CMK (cell line): ENCODE measurements around the gene PLK3.
"Not testable (repeated sequence)": the region's sequence is repeated elsewhere in the genome, so short reads cannot be mapped to it uniquely, and the experiment has no call there.

Source experiments
- DNase-seq: peaks from one replicate; pipeline ENCODE4 v3.0.0-alpha.2; 2010; ENCODE audit warnings: low read depth

PLK3 gene

GRCh38 chr1:44787506-44787905 is 12.7 kb upstream of the PLK3 start:
- DNase-seq = no peak

DNA sequence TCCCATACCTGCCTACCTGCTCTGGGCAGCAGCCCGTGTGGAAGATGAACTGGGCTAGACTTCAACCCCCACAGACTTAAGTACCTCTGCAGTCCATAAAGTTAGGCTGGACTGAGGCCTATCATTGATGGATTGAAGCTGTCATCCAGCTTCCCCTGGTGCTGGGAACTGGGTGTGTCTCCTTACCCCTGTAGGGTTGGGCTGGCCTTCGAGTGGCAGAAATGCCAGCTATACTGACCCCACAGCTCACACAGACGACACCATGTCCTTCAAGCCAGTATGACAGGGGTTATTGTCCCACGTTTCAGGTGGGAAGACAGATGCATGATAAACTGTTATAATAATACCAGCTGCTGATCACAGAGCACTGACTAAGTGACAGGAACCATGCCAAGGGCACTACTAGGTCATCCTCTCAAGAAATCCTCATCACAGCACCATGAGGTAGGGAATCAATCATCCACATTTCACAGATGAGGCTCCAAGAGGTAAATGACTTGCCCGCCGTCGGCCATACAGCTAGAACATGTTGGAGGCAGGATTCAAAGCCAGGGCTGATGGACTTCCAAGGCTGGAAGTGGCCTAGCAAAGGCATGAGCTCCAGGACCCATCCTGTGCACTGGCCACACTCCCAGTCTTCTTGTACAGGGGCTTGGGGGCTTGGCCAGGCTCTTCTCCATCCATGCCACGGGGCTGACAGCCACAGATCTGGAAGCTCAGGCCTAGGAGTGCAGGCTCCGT is 11.9 kb upstream of the PLK3 start, which contains the start of gene BEST4:
BEST4 (minus strand) TSS at position 51 of the 741 bp plus-strand sequence. CDS start 465 bp downstream, outside the sequence.
- no peak for DNase-seq

GRCh38 chr1:44790968-44791801 is 9.0 kb upstream of the PLK3 start:
- no peak for DNase-seq

- no peak for DNase-seq
Observed at GRCh38 chr1:44792736-44793502, 7.3 kb upstream of the PLK3 start.

- DNase-seq = not testable (repeated sequence)
Observed at GRCh38 chr1:44797886-44798285, 2.3 kb upstream of the PLK3 start.

DNA sequence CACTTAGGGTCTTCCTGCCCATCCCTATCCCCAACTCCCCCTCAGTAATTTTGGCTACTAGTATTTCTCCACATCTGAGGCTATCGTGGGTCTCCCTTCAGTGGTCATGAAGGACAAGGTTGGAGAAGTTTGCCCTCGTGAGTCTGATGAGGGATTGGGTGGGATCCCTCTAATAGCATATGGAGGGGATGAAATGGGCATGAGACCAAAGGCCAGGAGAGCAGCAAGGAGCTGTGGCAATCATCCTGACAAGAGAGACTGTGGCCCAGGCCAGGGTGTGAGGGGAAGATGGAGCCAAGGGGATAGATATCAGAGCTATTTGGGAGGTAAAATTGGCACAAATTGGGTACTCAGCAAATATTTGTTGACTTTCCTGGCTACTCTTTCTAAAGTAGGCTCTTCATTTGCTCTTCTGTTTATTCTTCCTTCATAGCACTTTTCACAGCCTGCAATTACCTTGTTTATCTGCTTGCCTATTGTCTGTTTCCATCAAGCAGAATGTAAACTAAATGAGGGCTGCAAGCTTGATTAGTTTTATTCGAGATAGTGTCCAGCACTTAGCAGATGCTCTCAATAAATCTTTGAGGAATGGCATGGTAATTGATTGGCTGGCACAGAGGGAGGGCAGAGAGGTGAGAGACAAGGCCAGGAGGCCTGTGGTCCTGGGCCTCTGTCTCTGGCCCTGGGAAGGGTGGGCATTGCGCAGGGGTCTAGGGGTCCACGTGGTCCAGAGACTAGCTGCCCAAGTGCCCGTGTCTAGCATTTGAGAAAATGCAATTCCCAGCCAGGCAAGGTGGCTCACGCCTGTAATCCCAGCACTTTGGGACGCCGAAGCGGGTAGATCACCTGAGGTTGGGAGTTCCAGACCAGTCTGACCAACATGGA is 1.5 kb upstream of the PLK3 start:
- no peak for DNase-seq

DNA sequence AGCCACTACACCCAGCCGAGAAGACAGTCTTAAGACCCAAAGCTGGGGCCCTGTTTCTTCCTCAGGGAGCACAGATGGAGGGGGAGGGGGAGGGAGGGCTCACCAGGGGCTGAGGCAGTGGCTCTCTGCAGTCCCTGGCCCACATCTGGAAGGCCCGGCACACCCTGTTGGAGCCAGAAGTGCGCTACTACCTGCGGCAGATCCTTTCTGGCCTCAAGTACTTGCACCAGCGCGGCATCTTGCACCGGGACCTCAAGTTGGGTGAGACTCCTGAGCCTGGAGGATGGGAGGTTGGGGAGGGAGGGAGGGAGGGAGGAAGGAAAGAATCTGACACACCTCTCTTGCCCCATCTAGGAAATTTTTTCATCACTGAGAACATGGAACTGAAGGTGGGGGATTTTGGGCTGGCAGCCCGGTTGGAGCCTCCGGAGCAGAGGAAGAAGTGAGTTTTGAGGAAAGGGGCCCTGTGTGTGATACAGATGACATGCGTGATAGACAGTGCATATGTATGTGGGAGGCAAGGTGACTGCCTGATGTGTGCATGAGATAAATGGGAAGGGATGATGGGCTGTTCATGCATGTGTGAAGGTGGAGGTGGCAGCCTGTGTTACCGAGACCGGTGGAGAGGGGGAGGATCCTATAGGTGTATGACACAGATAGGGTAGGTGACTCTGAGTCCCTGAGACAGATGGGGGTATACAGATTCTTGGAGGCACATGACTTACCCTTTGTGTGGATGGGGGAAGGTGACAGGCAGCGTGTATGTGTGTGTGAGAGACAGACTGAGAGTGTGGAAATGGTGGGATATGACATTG is 1.5 kb downstream of the PLK3 start:
- no peak for DNase-seq

GRCh38 chr1:44802306-44803061 is 2.3 kb downstream of the PLK3 start:
- peak; percentile 69 for DNase-seq

GRCh38 chr1:44803062-44803311 is 2.8 kb downstream of the PLK3 start:
- no peak for DNase-seq

DNA sequence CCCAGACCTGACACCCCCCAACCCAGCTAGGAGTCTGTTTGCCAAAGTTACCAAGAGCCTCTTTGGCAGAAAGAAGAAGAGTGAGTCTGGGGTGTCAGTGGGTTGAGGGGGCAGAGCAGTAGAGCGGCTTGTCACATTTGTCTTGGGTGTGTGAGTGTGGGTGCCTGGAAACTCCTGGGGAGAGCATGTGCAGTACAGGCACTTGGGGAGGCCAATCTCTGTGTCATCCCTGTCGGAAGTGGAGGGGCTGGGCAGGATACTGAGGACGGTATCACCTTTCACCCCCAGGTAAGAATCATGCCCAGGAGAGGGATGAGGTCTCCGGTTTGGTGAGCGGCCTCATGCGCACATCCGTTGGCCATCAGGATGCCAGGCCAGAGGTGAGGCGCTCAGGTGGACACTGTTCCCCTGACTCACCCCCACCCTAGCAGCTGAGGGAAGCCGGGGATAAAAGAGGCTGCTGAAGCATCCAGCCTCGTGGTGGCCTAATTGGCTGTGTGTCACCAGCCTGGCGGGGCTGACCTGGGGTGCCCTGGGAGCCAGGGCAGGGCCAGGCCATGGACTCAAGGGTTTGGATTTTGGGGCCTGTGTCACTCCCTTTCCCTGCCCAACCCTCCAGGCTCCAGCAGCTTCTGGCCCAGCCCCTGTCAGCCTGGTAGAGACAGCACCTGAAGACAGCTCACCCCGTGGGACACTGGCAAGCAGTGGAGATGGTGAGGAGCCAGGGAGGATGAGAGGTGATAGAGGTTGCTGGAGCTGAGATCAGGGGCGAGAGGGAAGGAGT is 3.3 kb downstream of the PLK3 start:
- DNase-seq = no peak

DNA sequence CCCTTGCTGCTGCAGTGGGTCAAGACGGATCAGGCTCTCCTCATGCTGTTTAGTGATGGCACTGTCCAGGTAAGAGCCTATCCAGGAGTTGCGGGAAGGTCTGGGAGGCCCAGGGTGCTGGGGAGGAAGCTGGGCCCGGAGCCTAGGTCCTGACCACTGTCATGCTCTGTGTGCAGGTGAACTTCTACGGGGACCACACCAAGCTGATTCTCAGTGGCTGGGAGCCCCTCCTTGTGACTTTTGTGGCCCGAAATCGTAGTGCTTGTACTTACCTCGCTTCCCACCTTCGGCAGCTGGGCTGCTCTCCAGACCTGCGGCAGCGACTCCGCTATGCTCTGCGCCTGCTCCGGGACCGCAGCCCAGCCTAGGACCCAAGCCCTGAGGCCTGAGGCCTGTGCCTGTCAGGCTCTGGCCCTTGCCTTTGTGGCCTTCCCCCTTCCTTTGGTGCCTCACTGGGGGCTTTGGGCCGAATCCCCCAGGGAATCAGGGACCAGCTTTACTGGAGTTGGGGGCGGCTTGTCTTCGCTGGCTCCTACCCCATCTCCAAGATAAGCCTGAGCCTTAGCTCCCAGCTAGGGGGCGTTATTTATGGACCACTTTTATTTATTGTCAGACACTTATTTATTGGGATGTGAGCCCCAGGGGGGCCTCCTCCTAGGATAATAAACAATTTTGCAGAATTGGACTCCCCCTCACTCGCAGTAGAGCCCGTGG is 5.3 kb downstream of the PLK3 start:
- no peak for DNase-seq

DNA sequence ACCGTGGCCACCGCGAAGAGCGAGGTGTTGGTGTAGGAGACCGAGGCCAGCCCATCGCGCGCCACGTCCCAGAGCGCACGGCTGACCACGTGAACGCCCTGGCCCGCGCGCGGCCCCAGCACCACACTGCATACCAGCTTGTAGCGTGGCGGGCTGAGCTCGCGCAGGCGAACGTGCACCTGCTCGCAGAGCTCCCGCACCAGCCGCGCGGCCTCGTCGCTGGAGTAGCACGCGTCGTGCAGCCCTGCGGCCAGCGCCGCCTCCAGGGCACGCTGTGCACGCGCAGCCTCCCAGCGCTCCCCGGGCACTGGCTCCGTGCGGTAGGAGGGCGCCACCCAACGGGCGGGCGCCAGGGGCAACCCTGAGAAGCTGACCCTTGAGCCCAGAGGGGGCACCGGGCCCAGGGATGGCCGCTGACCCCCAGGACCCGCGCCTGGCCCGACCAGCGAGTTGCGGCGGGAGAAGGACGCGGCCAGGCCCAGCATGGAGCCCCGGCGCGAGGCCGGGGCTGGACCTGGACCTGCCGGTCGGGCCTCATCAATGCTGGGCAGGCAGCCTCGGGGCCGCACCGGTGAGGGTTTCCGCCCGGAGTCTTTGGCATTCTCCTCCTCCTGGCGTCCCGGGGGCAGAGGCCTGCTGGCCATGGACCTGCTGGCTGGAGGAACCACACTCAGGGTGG is 6.0 kb downstream of the PLK3 start:
- no peak for DNase-seq

DNA sequence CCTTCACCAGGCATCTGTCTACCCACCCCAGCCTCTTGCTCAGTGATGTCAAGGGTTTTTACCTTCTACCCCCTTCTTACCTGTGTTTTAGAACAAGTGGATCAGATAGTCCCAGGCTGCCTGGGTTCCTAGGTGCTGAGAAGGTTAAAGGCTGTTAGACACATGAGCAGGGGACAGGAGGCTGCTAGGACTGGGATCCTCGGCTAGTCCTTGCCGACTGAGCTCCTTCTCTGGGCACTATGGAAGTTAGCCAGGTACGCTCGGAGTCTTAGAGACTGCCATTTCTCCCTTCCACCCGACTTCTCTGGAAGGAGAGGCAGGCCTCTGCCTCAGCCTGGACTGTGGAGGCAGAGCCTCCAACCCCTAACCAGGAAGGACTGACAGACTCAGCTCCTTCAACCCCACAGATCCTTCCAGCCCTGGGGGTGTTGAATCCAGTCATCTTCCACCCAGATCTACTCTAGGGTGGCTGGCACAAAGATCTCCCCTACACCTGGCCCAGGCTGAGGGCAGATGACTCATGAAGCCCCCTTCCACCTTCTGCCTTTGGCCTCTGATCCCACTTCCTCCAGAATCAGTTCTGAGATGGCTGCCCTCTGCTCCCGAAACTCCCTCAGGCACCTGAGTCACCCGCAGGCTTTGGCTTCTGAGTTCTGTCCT is 6.7 kb downstream of the PLK3 start, which contains the start of gene DYNLT4:
DYNLT4 (minus strand) TSS at position 648 of the 660 bp plus-strand sequence. CDS start 683 bp downstream, outside the sequence.
- no peak for DNase-seq

DNA sequence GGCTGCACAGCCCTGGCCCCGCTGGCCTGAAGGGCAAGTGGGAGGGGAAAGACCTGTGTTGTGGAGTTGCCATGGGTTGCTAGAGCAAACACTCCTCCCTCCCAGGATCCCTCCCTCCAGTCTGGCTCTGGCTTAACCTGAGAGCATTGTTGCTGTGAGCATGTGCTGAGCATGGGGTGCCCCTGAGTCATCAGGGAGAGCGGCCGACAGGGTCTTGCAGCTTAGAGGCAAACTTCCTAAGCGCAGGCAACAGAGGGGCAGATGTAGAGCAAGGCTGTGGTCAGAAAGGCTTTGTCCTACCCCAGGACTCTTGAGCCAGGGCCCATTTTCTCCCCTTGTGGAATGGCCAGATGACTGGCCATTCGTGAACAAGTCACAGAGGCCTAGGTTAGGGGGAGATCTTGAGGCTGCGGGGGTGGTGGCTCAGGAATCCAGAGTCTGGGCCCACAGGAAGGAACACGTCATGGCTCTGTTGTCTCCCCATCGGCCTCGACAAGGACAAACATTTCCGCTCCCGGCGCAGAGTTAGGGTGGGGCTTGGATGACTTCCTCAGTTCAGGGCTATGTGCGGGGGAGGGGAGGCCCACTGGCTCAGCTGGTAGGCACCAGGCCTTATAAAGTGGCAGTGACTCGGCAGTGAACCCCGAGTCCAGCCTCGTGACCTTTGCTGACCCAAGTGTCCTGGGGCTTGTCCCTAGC is 7.3 kb downstream of the PLK3 start:
- DNase-seq = peak; percentile 99

GRCh38 chr1:44808063-44808937 is 8.1 kb downstream of the PLK3 start, which contains the start of gene BTBD19:
Gene BTBD19, plus strand, starts transcription at chr1:44808523. Its CDS starts 298 bp downstream, at chr1:44808821.
- no peak for DNase-seq
